HG03520 (cell line): Measurements from ENCODE around the gene TTC7B.

Experiments used
- ATAC-seq: cut with Tn5 transposase; IDR thresholded peaks from one replicate; pipeline ENCODE4 v1.9.1; 2021; ENCODE audit warnings: mild to moderate bottlenecking, moderate library complexity; ENCODE audit not compliant: unreplicated experiment

Gene TTC7B

DNA sequence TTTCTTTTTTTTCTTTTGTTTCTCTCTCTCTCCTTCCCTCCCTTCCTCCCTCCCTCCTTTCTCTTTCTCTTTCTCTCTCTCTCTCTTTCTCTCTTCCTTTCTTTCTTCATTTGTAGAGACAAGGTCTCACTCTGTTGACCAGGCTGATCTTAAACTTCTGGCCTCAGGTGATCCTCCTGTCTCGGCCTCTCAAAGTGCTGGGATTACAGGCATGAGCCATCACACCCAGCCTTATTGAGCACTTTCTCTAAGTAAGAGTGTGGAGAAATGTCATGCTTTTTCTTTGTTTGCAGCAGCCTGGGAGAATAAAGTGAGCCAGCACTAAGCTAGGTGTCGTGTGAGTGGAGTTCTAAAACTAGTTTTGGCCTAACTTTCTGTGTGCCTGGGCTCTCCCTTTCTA, 74.0 kb downstream of the TTC7B start:
- no peak for ATAC-seq

- no peak for ATAC-seq
Measured at GRCh38 chr14:90741682-90741946, 74.6 kb downstream of the TTC7B start.

- ATAC-seq = no peak
Measured at GRCh38 chr14:90740946-90741681, 75.1 kb downstream of the TTC7B start.

DNA sequence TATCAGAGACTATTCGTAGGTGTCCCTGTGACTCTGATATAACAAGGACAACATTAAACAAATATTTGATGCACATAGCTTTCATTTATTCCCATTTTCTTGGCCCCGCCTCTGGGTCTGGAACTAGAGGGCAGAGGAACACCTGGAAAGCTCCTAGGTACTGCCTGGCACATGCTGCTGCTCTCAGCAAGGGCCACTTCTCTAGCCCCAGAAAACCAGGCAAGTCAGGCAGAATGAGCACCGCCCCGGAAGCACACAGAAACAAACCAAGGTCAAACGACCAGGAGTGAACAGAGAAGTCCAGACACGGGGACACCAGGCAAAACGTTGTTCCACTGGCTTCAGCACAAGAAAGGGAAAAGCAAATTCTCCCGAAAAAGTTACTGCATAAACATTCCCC, 76.1 kb downstream of the TTC7B start:
- ATAC-seq = no peak

- no peak for ATAC-seq
Measured at GRCh38 chr14:90739318-90740068, 76.7 kb downstream of the TTC7B start.

- no peak for ATAC-seq
Measured at GRCh38 chr14:90733139-90733808, 83.0 kb downstream of the TTC7B start.

- no peak for ATAC-seq
Measured at GRCh38 chr14:90732718-90733117, 83.5 kb downstream of the TTC7B start.

DNA sequence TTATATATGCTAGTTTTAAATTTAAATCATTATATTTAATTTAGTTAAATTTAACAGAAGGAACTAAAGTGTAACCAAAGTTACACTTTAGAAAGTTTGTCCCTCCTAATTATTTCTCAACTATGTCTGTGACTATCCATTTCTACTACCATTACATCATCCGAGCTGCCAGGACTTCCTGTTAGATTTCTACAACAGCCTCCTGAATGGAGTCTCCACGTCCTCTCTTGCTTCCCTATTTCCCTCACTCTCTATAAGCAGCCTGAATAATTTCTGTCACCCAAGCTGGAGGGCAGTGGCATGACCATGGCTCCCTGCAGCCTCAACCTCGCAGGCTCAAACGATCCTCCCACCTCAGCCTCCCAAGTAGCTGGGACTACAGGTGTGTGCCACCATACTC, 84.1 kb downstream of the TTC7B start:
- no peak for ATAC-seq

DNA sequence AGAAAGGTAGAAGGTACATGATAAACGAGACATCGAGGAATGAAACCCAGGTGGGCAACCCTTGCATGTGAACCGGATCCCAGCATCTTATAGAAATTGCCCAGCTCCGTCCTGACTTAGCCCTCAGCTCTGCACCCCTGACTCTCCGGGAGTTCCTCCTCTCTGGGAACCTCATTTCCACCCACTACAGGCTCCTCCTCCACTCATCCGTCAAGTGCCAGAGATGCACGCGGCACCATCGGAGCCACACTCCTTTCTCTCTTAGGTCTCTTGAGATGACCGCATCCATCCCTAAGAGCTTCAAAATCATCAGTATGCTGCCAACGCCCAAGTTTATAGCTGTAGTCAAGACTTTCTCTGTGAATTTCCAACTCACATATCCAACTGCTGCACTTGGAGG, 84.7 kb downstream of the TTC7B start:
- no peak for ATAC-seq

GRCh38 chr14:90730206-90730766, 85.9 kb downstream of the TTC7B start:
- no peak for ATAC-seq

- no peak for ATAC-seq
Measured at GRCh38 chr14:90728951-90729350, 87.3 kb downstream of the TTC7B start.

DNA sequence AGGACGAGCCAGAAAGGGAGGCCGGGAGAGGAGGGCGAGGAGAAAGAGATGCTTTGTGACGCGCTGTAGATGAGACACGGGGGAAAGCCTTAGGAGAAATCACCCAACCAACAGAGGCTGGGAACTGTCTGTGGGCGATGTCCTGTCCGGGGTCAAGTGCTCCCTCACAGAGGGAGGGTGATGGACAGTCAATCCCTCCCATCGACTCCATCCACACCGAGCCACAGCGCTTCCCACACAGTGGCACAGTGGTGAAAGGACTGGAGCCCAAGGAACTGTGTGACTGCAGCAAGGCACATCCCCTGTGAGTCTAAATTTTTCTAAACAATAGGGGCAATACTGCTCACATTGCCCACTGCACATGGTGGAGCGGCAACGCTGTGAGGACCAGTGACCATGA, 89.1 kb downstream of the TTC7B start:
- no peak for ATAC-seq

GRCh38 chr14:90726656-90727055, 89.6 kb downstream of the TTC7B start:
- no peak for ATAC-seq

- no peak for ATAC-seq
Measured at GRCh38 chr14:90724866-90725265, 91.4 kb downstream of the TTC7B start.

GRCh38 chr14:90722590-90722989, 93.6 kb downstream of the TTC7B start:
- ATAC-seq = no peak

DNA sequence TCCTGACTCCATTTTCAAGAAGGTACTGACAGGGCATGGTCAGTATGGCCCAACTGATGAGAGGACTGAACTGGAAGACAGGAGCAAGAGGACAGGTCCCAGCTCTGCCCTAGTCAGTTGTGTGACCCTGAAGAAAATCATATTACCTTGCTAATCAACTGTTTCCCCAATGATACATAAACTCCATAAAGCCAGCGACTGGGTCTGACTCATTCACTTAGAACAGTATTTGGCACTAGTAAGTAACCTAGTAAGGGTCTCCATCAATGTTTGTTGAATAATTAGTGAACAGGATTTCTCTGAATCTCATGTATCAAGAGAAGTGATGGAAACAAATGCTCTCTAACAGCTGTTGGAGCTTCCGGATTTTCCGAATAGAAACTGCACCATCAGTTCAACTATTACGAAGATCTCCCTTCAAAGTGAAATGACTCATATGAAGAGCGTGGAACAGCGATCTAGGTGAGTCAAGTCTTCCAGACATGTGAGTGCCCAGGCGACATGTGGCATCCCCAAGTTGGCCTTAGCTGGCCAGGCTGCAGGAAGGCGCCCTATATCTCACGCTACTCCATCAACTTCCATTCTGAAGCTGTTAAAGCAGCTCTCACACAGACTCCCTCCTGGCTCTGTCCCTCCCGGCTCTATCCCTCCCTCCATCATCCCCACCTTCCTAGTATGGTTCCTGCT, 94.5 kb downstream of the TTC7B start:
- no peak for ATAC-seq

DNA sequence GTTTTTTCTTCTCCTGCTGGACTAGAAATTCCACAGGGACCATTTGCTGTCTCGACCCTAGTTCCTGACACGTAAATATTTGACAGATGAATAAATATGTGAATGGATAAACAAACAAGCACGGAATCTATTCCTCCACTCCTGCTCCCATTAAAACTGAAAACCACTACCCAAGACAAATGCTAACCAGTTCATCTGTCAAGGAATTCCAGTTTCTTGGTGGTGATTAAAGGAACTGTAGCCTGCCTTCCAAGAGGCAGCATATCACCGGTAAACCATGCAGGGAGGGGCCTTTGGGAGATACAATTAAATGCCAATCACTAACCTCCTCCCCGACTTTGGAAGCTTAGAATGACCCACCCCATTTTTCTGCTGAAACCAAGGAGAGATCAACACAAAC, 95.4 kb downstream of the TTC7B start:
- no peak for ATAC-seq

DNA sequence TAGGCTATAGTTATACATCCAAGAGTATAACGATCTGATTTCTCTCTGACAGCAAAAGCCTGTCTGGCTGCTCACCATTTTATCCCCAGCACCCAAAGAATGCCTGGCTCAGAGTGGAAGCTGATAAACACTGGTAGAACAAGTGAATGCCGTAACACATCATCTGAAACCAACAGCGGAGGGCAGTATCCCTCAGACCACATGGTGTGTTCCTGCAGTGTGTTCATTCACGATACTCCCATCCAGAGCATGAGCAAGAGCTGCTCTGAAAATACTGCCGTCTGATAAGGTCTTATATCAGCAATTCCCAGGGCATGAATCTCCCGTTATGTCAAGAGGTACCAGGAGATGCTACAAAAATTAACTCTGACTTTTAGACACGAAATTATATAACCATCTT, 95.9 kb downstream of the TTC7B start:
- ATAC-seq = no peak

DNA sequence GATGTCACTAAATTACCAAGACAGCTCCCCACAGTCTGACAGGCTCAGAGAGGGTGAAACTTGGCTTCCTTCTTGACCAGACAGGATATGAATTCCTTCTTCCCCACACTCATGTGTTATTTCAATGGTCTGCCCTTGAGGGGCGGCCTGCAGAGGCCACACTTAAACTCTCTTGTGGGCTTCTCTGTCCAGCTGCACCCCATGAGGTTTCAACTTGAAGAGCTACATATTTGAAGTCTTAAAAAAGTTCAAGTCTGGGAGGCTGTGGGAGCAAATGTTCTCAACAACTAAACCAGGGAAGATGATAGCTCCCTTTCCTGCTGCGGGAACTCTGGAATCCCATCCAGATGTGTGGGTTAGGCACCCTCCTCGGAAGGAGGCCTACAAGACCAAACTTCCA, 98.3 kb downstream of the TTC7B start:
- no peak for ATAC-seq

GRCh38 chr14:90715993-90716392, 100.2 kb downstream of the TTC7B start:
- ATAC-seq = no peak

GRCh38 chr14:90715495-90715894, 100.7 kb downstream of the TTC7B start:
- no peak for ATAC-seq
